A549 (cell line): ENCODE data around the gene TIE1.

ENCODE experiments used
- BHLHE40 ChIP-seq: IDR thresholded peaks from 2 replicates; pipeline ENCODE4 v1.6.1; 2012; ENCODE audit warnings: low read depth, low read length, inconsistent platforms
- GATA3 ChIP-seq: IDR thresholded peaks from 2 replicates; pipeline ENCODE4 v1.6.1; 2012; ENCODE audit warnings: borderline replicate concordance
- JUN ChIP-seq, 2 experiments: fragments of >200 bp; sonication (Bioruptor Twin); formaldehyde crosslinking; IDR thresholded peaks; 2 replicates in 1 of 2; 3 replicates in 1 of 2; pipeline ENCODE4 v1.6.1; 2016 to 2017
- MYC ChIP-seq: IDR thresholded peaks from 2 replicates; pipeline ENCODE4 v1.6.1; 2012; ENCODE audit warnings: mild to moderate bottlenecking, inconsistent platforms, low read length, improper control_type of control experiment, borderline replicate concordance
- NR3C1 ChIP-seq: fragments of >200 bp; sonication (Bioruptor Twin); formaldehyde crosslinking; IDR thresholded peaks from 3 replicates; pipeline ENCODE4 v1.6.1; 2017
- POLR2A ChIP-seq: IDR thresholded peaks from 2 replicates; pipeline ENCODE4 v1.6.1; 2012; ENCODE audit warnings: mild to moderate bottlenecking, low read length
- RCOR1 ChIP-seq: fragments of 150-350 bp; IDR thresholded peaks from 2 replicates; pipeline ENCODE4 v1.6.1; 2014; ENCODE audit warnings: antibody characterized with exemption, low read length, low read depth
- RFX5 ChIP-seq: fragments of 450-650 bp; IDR thresholded peaks from 2 replicates; pipeline ENCODE4 v1.7.1; 2014; ENCODE audit warnings: antibody characterized with exemption, mild to moderate bottlenecking, moderate library complexity
- SMC3 ChIP-seq: fragments of >200 bp; sonication (Bioruptor Twin); formaldehyde crosslinking; IDR thresholded peaks from 3 replicates; pipeline ENCODE4 v1.6.1; 2018; ENCODE audit warnings: inconsistent platforms
- SREBF2 ChIP-seq: fragments of 450-650 bp; IDR thresholded peaks from 2 replicates; pipeline ENCODE4 v1.6.1; 2014; ENCODE audit warnings: mild to moderate bottlenecking, moderate library complexity
- TF ChIP-seq, protein P1 (sequence below): fragments of >200 bp; sonication (Bioruptor Twin); formaldehyde crosslinking; IDR thresholded peaks from 3 replicates; pipeline ENCODE4 v1.5.1; 2016
- TF ChIP-seq, protein P2 (sequence below): fragments of 150-350 bp; IDR thresholded peaks from 2 replicates; pipeline ENCODE4 v1.6.1; 2014; ENCODE audit warnings: low read depth, mild to moderate bottlenecking, low read length

DNA sequence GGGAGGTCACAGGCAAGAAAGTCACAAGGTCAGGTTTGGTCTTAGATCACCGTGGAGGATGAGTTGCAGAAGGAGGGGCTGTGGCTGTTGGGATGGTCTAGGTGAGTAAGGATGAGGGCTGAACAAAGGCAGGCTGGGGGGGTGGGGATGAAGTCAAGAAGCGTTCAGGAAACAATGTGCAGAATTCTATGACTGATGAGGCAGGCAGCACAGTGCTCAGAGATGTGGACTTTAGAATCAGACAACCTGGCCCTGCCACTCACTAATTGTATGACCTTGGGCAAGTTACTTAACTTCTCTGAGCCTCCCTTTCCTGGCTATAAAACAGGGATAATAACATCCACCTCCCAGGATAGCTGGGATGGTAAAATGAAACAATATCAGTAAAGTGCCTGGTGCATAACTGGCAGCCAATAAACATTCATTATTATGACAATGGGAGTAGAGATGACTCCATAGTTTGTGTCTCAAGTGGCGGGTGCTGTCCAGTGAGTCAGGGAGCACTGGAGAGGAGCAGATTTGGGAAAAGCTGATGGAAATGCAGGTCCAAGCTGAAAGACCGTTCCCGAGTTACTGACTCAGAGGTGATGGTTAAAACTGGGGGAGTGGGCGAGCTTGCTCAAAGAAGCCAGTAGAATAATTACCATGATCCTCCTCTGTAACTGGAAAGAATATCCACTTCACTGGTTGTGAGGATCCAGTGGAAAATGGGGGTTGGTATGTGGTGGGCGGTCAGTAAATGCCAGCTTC lies 2.1 kb downstream of the TIE1 start:
- no peak for TF ChIP-seq BHLHE40
- TF ChIP-seq, protein P1, sequence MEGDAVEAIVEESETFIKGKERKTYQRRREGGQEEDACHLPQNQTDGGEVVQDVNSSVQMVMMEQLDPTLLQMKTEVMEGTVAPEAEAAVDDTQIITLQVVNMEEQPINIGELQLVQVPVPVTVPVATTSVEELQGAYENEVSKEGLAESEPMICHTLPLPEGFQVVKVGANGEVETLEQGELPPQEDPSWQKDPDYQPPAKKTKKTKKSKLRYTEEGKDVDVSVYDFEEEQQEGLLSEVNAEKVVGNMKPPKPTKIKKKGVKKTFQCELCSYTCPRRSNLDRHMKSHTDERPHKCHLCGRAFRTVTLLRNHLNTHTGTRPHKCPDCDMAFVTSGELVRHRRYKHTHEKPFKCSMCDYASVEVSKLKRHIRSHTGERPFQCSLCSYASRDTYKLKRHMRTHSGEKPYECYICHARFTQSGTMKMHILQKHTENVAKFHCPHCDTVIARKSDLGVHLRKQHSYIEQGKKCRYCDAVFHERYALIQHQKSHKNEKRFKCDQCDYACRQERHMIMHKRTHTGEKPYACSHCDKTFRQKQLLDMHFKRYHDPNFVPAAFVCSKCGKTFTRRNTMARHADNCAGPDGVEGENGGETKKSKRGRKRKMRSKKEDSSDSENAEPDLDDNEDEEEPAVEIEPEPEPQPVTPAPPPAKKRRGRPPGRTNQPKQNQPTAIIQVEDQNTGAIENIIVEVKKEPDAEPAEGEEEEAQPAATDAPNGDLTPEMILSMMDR: no peak
- TF ChIP-seq NR3C1: no peak
- no peak for TF ChIP-seq SMC3
- TF ChIP-seq, protein P2, sequence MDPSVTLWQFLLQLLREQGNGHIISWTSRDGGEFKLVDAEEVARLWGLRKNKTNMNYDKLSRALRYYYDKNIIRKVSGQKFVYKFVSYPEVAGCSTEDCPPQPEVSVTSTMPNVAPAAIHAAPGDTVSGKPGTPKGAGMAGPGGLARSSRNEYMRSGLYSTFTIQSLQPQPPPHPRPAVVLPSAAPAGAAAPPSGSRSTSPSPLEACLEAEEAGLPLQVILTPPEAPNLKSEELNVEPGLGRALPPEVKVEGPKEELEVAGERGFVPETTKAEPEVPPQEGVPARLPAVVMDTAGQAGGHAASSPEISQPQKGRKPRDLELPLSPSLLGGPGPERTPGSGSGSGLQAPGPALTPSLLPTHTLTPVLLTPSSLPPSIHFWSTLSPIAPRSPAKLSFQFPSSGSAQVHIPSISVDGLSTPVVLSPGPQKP: no peak
- no peak for TF ChIP-seq RCOR1
- no peak for TF ChIP-seq POLR2A
- TF ChIP-seq SREBF2: no peak
- TF ChIP-seq JUN (IDR thresholded peaks at IDR 0.05): no peak
- TF ChIP-seq GATA3: no peak
- no peak for TF ChIP-seq MYC
- TF ChIP-seq RFX5: no peak
